Esophagus muscularis mucosa (tissue), 4 donors: ENCODE measurements around the gene ELAVL1. TPM values are rescaled to one million over a fixed set of nuclear protein-coding genes. Genes with fewer than 3 reads are reported as not detected.
"Not testable (repeated sequence)": the region's sequence is repeated elsewhere in the genome, so short reads cannot be mapped to it uniquely, and the experiment has no call there.

Experiments used
- DNase-seq: peaks from one replicate; pipeline ENCODE4 v3.0.0-alpha.2; 2017; ENCODE audit errors: extremely low spot score
- H3K27ac ChIP-seq, 4 donors: fragments of 200-600 bp; sonication (generic); replicated peaks in 1 of 4; 1 replicate in 3 of 4; 2 replicates in 1 of 4; pipeline ENCODE4 v1.5.1; 2016 to 2019; ENCODE audit warnings: mild to moderate bottlenecking in 1 of 4
- H3K27me3 ChIP-seq, 4 donors: fragments of 200-600 bp; sonication (generic); one replicate each; pipeline versions ENCODE4 v1.5.1 to v1.6.0; 2016 to 2019
- H3K36me3 ChIP-seq, 4 donors: fragments of 200-600 bp; sonication (generic); one replicate each; pipeline ENCODE4 v1.5.1; 2016 to 2019
- H3K4me1 ChIP-seq, 4 donors: fragments of 200-600 bp; sonication (generic); one replicate each; pipeline ENCODE4 v1.5.1; 2016 to 2019
- H3K4me3 ChIP-seq, 4 donors: fragments of 200-600 bp; sonication (generic); 1 replicate in 2 of 4; 2 replicates in 2 of 4; pipeline ENCODE4 v1.5.1; 2016 to 2019; ENCODE audit warnings: mild to moderate bottlenecking in 4 of 4, moderate library complexity in 1 of 4
- H3K9me3 ChIP-seq, 4 donors: fragments of 200-600 bp; sonication (generic); 1 replicate in 3 of 4; 2 replicates in 1 of 4; pipeline ENCODE4 v1.5.1; 2016 to 2019
- EP300 ChIP-seq: sonication (generic); formaldehyde crosslinking; IDR thresholded peaks from one replicate; pipeline ENCODE4 v1.6.1; 2017; ENCODE audit warnings: antibody characterized with exemption
- POLR2A ChIP-seq: fragments of 450-650 bp; IDR thresholded peaks from one replicate; pipeline ENCODE4 v1.6.1; 2017; ENCODE audit warnings: antibody characterized with exemption, moderate library complexity, mild to moderate bottlenecking, low read depth
- POLR2AphosphoS5 ChIP-seq, 2 donors: sonication (generic); formaldehyde crosslinking; IDR thresholded peaks; one replicate each; pipeline ENCODE4 v1.6.1; 2017; ENCODE audit warnings: antibody characterized with exemption in 2 of 2
- WGBS: methylation state at CpG from one replicate; pipeline ENCODE4 v1.1.5; 2018; 5-methylcytosine and 5-hydroxymethylcytosine counted together
- intact Hi-C: fragments of 100-400 bp; cut with DNase I; formaldehyde crosslinking; loops from one replicate; pipeline ENCODE4 v1.15.1; 2023
- total RNA-seq, 4 donors: library from RNA; depleted of rRNA; stranded (reverse); fragments of >200 nt; gene quantifications; one replicate each; pipeline versions ENCODE4 v1.1.0 to v1.2.1, GENCODE V29; 2016
- TF ChIP-seq, protein P1 (sequence below), 3 experiments: fragments of 200-600 bp in 2 of 3; fragments of 450-650 bp in 1 of 3; sonication (generic) in 2 of 3; IDR thresholded peaks; one replicate each; pipeline ENCODE4 v1.5.1; 2017 to 2019; ENCODE audit warnings: antibody characterized with exemption in 3 of 3, mild to moderate bottlenecking in 2 of 3, moderate library complexity in 1 of 3

Gene ELAVL1
- total RNA-seq, 4 donors from 2014 or later, result 27.0 to 49.1 (median 38.3) TPM

DNA sequence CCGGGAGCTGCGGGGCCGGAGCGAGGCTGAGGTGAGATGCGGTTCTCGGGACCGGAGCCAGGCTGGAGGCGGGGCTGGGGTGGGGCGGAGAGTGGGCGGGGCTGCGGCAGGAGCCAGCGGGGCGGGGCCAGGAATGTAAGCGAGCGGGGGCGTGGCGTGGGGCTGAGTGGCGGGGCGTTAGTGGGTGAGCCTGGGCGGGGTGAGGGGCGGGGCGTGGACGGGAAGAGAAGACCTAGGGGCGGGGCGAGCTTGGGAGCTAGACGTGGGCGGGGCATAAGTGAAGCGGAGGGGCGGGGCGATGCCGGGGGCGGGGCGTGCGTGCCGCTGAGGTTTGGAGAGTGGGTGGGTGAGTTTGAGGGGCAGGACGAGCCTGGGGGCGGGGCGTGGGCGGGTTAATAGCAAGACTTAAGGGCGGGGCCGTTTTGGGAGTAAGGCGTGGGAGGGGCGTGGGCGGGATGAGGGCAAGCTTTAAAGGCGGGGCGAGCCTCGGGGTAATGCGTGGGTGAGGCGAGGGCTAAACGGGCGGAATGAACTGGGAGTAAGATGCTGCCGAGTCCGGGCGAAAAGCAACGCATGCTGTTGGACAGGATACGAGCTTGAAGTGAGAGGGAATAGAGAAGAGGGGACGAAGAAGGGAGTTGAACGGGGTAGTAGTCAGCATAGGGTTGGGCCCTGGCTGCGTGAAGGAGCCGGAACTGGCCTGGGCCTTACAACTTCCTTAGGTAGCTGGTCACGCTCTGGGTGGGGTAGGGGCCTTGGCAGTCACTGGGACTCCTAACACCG is 84.7 kb downstream of the ELAVL1 start:
- H3K4me3 ChIP-seq, result peak overlapping the region; percentile 76 to 93 (median 80)
- H3K27me3 ChIP-seq, result peaks cover 11 to 41% (median 23%) of the 10 kb centered on the region in 4 donors
- H3K4me1 ChIP-seq, result peaks cover 50 to 93% (median 92%) of the 10 kb centered on the region in 4 donors
- peak overlapping the region; percentile 94 to 96 (median 96) for H3K27ac ChIP-seq
- TF ChIP-seq POLR2AphosphoS5 (IDR thresholded peaks at IDR 0.05) (peak; percentile 84 to 91), POLR2A (peak; percentile 52), EP300 (no peak)
- TF ChIP-seq, protein P1, sequence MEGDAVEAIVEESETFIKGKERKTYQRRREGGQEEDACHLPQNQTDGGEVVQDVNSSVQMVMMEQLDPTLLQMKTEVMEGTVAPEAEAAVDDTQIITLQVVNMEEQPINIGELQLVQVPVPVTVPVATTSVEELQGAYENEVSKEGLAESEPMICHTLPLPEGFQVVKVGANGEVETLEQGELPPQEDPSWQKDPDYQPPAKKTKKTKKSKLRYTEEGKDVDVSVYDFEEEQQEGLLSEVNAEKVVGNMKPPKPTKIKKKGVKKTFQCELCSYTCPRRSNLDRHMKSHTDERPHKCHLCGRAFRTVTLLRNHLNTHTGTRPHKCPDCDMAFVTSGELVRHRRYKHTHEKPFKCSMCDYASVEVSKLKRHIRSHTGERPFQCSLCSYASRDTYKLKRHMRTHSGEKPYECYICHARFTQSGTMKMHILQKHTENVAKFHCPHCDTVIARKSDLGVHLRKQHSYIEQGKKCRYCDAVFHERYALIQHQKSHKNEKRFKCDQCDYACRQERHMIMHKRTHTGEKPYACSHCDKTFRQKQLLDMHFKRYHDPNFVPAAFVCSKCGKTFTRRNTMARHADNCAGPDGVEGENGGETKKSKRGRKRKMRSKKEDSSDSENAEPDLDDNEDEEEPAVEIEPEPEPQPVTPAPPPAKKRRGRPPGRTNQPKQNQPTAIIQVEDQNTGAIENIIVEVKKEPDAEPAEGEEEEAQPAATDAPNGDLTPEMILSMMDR (IDR thresholded peaks at IDR 0.05), result no peak
- no peaks in the 10 kb centered on the region for H3K9me3 ChIP-seq
- intact Hi-C loops, result no loop called here
- 0% methylated on average over 30 of the region's 62 CpGs for WGBS
- DNase-seq, result peak; percentile 100
- peaks cover 9 to 19% (median 16%) of the 10 kb centered on the region in 4 donors for H3K36me3 ChIP-seq

DNA sequence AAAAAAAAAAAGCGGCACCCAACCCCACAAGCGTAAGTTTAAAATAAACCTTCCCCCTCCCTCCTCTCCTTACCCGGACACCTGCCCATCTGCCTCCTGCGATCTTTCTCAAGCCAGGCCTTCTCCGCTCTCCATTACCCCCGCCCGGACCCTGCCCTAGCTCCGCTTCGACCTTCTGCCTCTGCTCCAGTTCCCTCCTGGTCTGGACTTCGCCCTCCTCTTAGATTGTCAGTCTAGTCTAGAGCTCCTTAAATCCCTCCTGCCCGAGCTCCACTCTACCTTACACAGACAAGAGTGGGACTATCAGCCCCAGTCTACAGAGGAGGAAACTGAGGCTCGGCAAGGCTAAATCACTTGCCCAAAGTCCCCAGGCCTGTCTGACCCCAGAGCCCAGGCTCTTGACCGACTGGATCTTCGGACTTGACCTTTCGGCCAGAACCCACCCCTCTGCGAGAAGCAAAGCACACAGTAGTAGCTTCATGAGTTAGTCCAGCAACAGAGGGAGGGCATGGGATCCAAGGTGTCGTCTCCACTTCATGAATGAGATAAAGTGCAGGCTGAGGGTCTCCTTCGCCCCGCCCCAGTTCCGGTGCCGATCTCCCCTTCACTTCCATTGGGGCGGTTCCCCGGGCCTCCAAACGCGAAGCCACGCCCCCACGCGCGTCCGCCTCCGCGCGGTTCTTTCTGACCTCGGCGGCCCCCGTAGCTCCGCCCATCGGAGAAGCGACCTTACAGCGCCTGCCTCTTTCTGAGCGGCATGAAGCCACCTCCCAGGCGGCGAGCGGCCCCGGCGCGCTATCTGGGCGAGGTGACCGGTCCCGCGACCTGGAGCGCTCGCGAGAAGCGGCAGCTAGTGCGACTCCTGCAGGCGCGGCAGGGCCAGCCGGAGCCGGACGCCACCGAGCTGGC is 85.6 kb downstream of the ELAVL1 start, which contains the start of gene SNAPC2:
Gene SNAPC2 (plus strand): TSS at position 729 of the 909 bp plus-strand sequence. CDS start 29 bp downstream, at position 758.
- TF ChIP-seq POLR2AphosphoS5 (IDR thresholded peaks at IDR 0.05) (peak; percentile 89 to 94), POLR2A (no peak), EP300 (no peak)
- TF ChIP-seq, protein P1 (IDR thresholded peaks at IDR 0.05), result peak in 1 of 3 experiments; percentile 33
- 35% methylated on average over 16 of the region's 62 CpGs for WGBS
- peaks cover 45 to 92% (median 87%) of the 10 kb centered on the region in 4 donors for H3K4me1 ChIP-seq
- peak within 1 kb of the TSS; percentile 94 to 96 (median 96) for H3K27ac ChIP-seq
- DNase-seq, result peak; percentile 99
- H3K4me3 ChIP-seq, result peak within 1 kb of the TSS; percentile 76 to 93 (median 80)
- peaks cover 11 to 50% (median 28%) of the 10 kb centered on the region in 4 donors for H3K27me3 ChIP-seq
- intact Hi-C loops, result no loop called here
- no peaks in the 10 kb centered on the region for H3K9me3 ChIP-seq
- H3K36me3 ChIP-seq, result peaks cover 9 to 19% (median 16%) of the 10 kb centered on the region in 4 donors

DNA sequence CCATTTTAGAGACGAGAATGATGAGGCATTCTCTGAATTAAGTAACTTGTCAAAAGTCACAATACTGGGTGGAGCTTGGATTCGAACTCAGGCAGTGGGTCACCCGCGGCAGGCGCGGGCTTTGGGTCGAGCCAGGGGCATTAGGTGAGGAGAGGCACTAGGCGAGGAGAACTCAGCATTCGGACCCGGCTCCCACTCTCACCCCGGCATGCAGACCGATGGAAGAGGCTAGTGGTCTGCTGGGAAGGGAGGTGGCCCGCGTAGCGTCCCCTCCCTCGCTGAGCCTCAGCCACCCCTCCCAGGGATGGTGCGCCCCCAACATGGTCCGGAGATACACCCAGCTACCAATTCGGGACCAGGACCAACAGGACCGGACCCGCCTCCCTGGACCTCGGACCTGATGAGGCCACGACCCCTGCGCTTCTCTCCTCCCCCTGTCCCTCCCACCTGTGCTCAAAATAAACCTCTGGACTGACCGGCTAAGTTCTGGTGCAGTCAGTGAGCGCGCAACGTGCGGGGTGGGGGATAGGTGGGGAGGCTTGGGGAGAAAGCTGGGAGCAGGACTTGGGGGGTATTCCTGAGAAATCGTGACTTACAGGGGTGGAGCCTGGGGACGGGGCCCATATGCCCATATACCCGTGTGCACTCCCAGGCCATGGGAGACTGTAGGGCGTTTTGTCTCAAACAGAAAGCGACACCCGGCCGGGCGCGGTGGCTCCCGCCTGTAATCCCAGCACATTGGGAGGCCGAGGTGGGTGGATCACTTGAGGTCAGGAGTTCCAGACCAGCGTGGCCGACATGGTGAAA is 86.6 kb downstream of the ELAVL1 start:
- WGBS, result 54% methylated on average over 29 of the region's 42 CpGs
- peaks cover 9 to 19% (median 16%) of the 10 kb centered on the region in 4 donors for H3K36me3 ChIP-seq
- DNase-seq, result no peak
- H3K4me1 ChIP-seq, result peaks cover 41 to 81% (median 77%) of the 10 kb centered on the region in 4 donors
- no peak for TF ChIP-seq POLR2A
- TF ChIP-seq, protein P1 (IDR thresholded peaks at IDR 0.05), result no peak
- no peak for TF ChIP-seq POLR2AphosphoS5 (IDR thresholded peaks at IDR 0.05)
- H3K27ac ChIP-seq, result peak overlapping the region; percentile 94 to 96 (median 96)
- no peaks in the 10 kb centered on the region for H3K9me3 ChIP-seq
- H3K27me3 ChIP-seq, result peaks cover 11 to 59% (median 28%) of the 10 kb centered on the region in 4 donors
- intact Hi-C loops, result no loop called here
- H3K4me3 ChIP-seq, result peak overlapping the region in 1 of 4 donors; percentile 78

DNA sequence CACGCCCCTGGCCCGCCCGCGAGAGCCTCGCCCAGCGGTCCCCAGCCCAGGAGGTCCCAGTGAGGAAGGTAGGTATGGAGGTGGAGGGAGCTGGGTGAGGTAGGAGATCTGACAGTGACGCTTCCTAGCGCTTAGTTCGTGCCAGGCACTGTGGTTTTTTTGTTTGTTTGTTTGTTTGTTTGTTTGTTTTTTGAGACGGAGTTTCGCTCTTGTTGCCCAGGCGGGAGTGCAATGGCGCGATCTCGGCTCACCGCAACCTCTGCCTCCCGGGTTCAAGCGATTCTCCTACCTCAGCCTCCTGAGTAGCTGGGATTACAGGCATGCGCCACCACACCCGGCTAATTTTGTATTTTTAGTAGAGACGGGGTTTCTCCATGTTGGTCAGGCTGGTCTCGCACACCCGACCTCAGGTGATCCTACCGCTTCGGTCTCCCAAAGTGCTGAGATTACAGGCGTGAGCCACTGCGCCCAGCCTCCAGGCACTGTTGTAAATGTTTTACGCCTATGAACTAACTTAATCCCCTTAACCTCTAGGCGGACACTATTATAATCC is 87.3 kb downstream of the ELAVL1 start:
- intact Hi-C loops, DNase-seq, H3K9me3 ChIP-seq: not testable (repeated sequence)
- WGBS, result 33% methylated on average over 28 of the region's 29 CpGs
- peaks cover 11 to 59% (median 28%) of the 10 kb centered on the region in 4 donors for H3K27me3 ChIP-seq
- peak overlapping the region; percentile 46 to 62 (median 54) for H3K4me3 ChIP-seq
- H3K4me1 ChIP-seq, result peaks cover 41 to 74% (median 70%) of the 10 kb centered on the region in 4 donors
- H3K27ac ChIP-seq, result peak overlapping the region; percentile 69 to 96 (median 96)
- H3K36me3 ChIP-seq, result peaks cover 9 to 20% (median 18%) of the 10 kb centered on the region in 4 donors
